GM23338 (cell line): ENCODE data around the gene PHYHD1. TPM values are rescaled to one million over a fixed set of nuclear protein-coding genes. Genes with fewer than 3 reads are reported as not detected.

Experiments used
- ATAC-seq: fragments of 200-7000 bp; cut with Tn5 transposase; 3 replicates; pipeline ENCODE4 v1.9.1; 2020
- DNase-seq: peaks from one replicate; pipeline ENCODE4 v3.0.0-alpha.2; 2015; ENCODE audit warnings: low spot score
- H2AFZ ChIP-seq: fragments of 200-600 bp; sonication (generic); 2 replicates; pipeline ENCODE4 v1.8.0; 2016; ENCODE audit warnings: antibody characterized with exemption, mild to moderate bottlenecking, moderate library complexity
- H3F3A ChIP-seq: fragments of 200-600 bp; sonication (generic); replicated peaks from 2 replicates; pipeline ENCODE4 v1.8.0; 2017; ENCODE audit warnings: antibody characterized with exemption, mixed run types, low read depth
- H3K27ac ChIP-seq: fragments of 200-600 bp; sonication (generic); 2 replicates; pipeline ENCODE4 v1.6.1; 2016; ENCODE audit warnings: low read depth
- H3K27me3 ChIP-seq: fragments of 200-600 bp; sonication (generic); 2 replicates; pipeline ENCODE4 v1.8.0; 2016; ENCODE audit warnings: mild to moderate bottlenecking, mixed run types, moderate library complexity; ENCODE audit not compliant: insufficient read depth
- H3K36me3 ChIP-seq: fragments of 200-600 bp; sonication (generic); 2 replicates; pipeline ENCODE4 v1.8.0; 2016; ENCODE audit warnings: mild to moderate bottlenecking; ENCODE audit not compliant: insufficient read depth
- H3K4me1 ChIP-seq: fragments of 200-600 bp; sonication (generic); 2 replicates; pipeline ENCODE4 v1.8.0; 2016; ENCODE audit warnings: mild to moderate bottlenecking, moderate library complexity; ENCODE audit not compliant: insufficient read depth
- H3K4me2 ChIP-seq: fragments of 200-600 bp; sonication (generic); 2 replicates; pipeline ENCODE4 v1.7.1; 2017; ENCODE audit warnings: mixed run types
- H3K4me3 ChIP-seq: fragments of 200-600 bp; sonication (generic); 2 replicates; pipeline ENCODE4 v1.6.1; 2016; ENCODE audit warnings: mixed run types
- H3K79me2 ChIP-seq: fragments of 200-600 bp; sonication (generic); replicated peaks from 2 replicates; pipeline ENCODE4 v1.8.0; 2017; ENCODE audit warnings: mild to moderate bottlenecking; ENCODE audit not compliant: insufficient read depth
- H3K9me2 ChIP-seq: fragments of 200-600 bp; sonication (generic); 2 replicates; pipeline ENCODE4 v1.8.0; 2017; ENCODE audit not compliant: insufficient read depth
- H4K20me1 ChIP-seq: fragments of 200-600 bp; sonication (generic); replicated peaks from 2 replicates; pipeline ENCODE4 v1.8.0; 2017; ENCODE audit warnings: mild to moderate bottlenecking; ENCODE audit not compliant: insufficient read depth
- H3K27ac Mint-ChIP-seq: 2 replicates; pipeline ENCODE4 v1.8.0; 2020; ENCODE audit warnings: inconsistent platforms, mild to moderate bottlenecking, moderate library complexity, mixed read lengths
- H3K27me3 Mint-ChIP-seq: 3 replicates; pipeline ENCODE4 v1.8.0; 2022; ENCODE audit warnings: low read depth, mild to moderate bottlenecking, moderate library complexity, mixed read lengths, inconsistent platforms; ENCODE audit not compliant: insufficient read depth, poor library complexity
- H3K36me3 Mint-ChIP-seq: 3 replicates; pipeline ENCODE4 v1.8.0; 2021; ENCODE audit warnings: low read depth, mild to moderate bottlenecking, inconsistent platforms, moderate library complexity, mixed read lengths
- H3K4me1 Mint-ChIP-seq: 3 replicates; pipeline ENCODE4 v1.8.0; 2020; ENCODE audit warnings: mild to moderate bottlenecking, inconsistent platforms, mixed read lengths
- H3K4me3 Mint-ChIP-seq: 3 replicates; pipeline ENCODE4 v1.8.0; 2021; ENCODE audit warnings: moderate library complexity, mild to moderate bottlenecking, inconsistent platforms, mixed read lengths
- H3K9me3 Mint-ChIP-seq: 3 replicates; pipeline ENCODE4 v1.8.0; 2020; ENCODE audit warnings: moderate library complexity, mild to moderate bottlenecking, inconsistent platforms, mixed read lengths
- CTCF ChIP-seq, 2 experiments: fragments of 200-600 bp in 1 of 2; sonication (generic) in 1 of 2; conservative IDR thresholded peaks; 2 replicates each; pipeline versions ENCODE4 v1.5.1 to v1.6.1; 2016 to 2017; ENCODE audit warnings: antibody characterized with exemption in 2 of 2, low read depth in 2 of 2, mild to moderate bottlenecking in 2 of 2, moderate library complexity in 1 of 2
- JUNB ChIP-seq: IDR thresholded peaks from one replicate; pipeline ENCODE4 v1.6.1; 2016; ENCODE audit warnings: antibody characterized with exemption; ENCODE audit not compliant: unreplicated experiment
- ZNF114 ChIP-seq: fragments of 250-450 bp; sonication (Bioruptor Pico); IDR thresholded peaks from 2 replicates; pipeline ENCODE4 v1.5.0; 2020; ENCODE audit warnings: mild to moderate bottlenecking, moderate library complexity
- polyA plus RNA-seq: library from polyadenylated mRNA; unstranded; fragments of >200 nt; fragmentation: Nextera tagmentation; extraction: Ambion mirVana; gene quantifications from 2 replicates; pipeline ENCODE4 v1.2.1, GENCODE V29; 2016
- total RNA-seq: library from RNA; depleted of rRNA; stranded (reverse); fragments of >200 nt; shearing (Covaris generic); gene quantifications from 2 replicates; pipeline ENCODE4 v1.2.3, GENCODE V29; 2014; rRNA removed

PHYHD1 gene
- total and polyA plus RNA-seq, 2 experiments from 2014 or later: 10.4 to 16.8 TPM

- Mint-ChIP-seq H3K27me3 (peaks cover 2% of the 10 kb centered on the region), H3K27ac (no peak overlapping the region), H3K9me3 (no peaks in the 10 kb centered on the region), H3K4me3 (no peak overlapping the region), H3K4me1 (no peaks in the 10 kb centered on the region), H3K36me3 (peaks cover 69% of the 10 kb centered on the region)
- H3K36me3 ChIP-seq: peaks cover 62% of the 10 kb centered on the region
- H3K9me2 ChIP-seq: no peaks in the 10 kb centered on the region
- no peak overlapping the region for H3K4me3 ChIP-seq
- H3K4me2 ChIP-seq: no peak overlapping the region
- DNase-seq (no peak), ATAC-seq (no peak)
- H3K27me3 ChIP-seq: no peaks in the 10 kb centered on the region
- no peaks in the 10 kb centered on the region; the same call in 1 of the 2 replicates for H4K20me1 ChIP-seq
- H3F3A ChIP-seq: peaks cover 22% of the 10 kb centered on the region
- H3K27ac ChIP-seq: no peak overlapping the region
- no peaks in the 10 kb centered on the region for H3K4me1 ChIP-seq
- no peak for TF ChIP-seq JUNB
- TF ChIP-seq CTCF (conservative IDR thresholded peaks at IDR 0.05; ENCODE audit: low read depth in 2 of 2): no peak
- TF ChIP-seq ZNF114: no peak
- H3K79me2 ChIP-seq: no peaks in the 10 kb centered on the region
- H2AFZ ChIP-seq: no peak overlapping the region
Measured at GRCh38 chr9:128987805-128988204, 67.0 kb downstream of the PHYHD1 start.

Other genes with a start within 250 kb of the PHYHD1 start
- gene SET, start 231.8 kb upstream of the PHYHD1 start, total RNA-seq: 949 and 964 TPM in 2 replicates
- 1,113 and 1,261 TPM in 2 replicates for gene SET, start 231.8 kb upstream of the PHYHD1 start, polyA plus RNA-seq
- gene PKN3, start 218.5 kb upstream of the PHYHD1 start, total RNA-seq: 16.3 and 17.7 TPM in 2 replicates
- gene PKN3, start 218.5 kb upstream of the PHYHD1 start, polyA plus RNA-seq: 6.2 and 6.7 TPM in 2 replicates
- gene ZDHHC12, start 196.9 kb upstream of the PHYHD1 start, total RNA-seq: 54.1 and 57.9 TPM in 2 replicates
- 47.5 and 50.3 TPM in 2 replicates for gene ZDHHC12, start 196.9 kb upstream of the PHYHD1 start, polyA plus RNA-seq
- 14.4 and 23.9 TPM in 2 replicates for gene ZER1, start 149.1 kb upstream of the PHYHD1 start, total RNA-seq
- gene ZER1, start 149.1 kb upstream of the PHYHD1 start, polyA plus RNA-seq: 6.5 and 7.0 TPM in 2 replicates
- 19.1 and 19.4 TPM in 2 replicates for gene TBC1D13, start 133.7 kb upstream of the PHYHD1 start, total RNA-seq
- gene TBC1D13, start 133.7 kb upstream of the PHYHD1 start, polyA plus RNA-seq: 7.8 and 8.3 TPM in 2 replicates
- gene ENDOG, start 102.5 kb upstream of the PHYHD1 start, total RNA-seq: 14.6 and 23.5 TPM in 2 replicates
- gene ENDOG, start 102.5 kb upstream of the PHYHD1 start, polyA plus RNA-seq: 15.1 and 19.2 TPM in 2 replicates
- gene SPOUT1, start 91.2 kb upstream of the PHYHD1 start, total RNA-seq: 34.8 and 50.9 TPM in 2 replicates
- 28.5 and 33.5 TPM in 2 replicates for gene SPOUT1, start 91.2 kb upstream of the PHYHD1 start, polyA plus RNA-seq
- 29.8 and 34.0 TPM in 2 replicates for gene KYAT1, start 39.0 kb upstream of the PHYHD1 start, total RNA-seq
- gene KYAT1, start 39.0 kb upstream of the PHYHD1 start, polyA plus RNA-seq: 23.0 and 26.1 TPM in 2 replicates
- gene LRRC8A, start 38.8 kb upstream of the PHYHD1 start, total RNA-seq: 75.7 and 80.5 TPM in 2 replicates
- gene LRRC8A, start 38.8 kb upstream of the PHYHD1 start, polyA plus RNA-seq: 35.3 and 37.3 TPM in 2 replicates
- gene DOLK, start 26.6 kb downstream of the PHYHD1 start, total RNA-seq: 20.2 and 21.3 TPM in 2 replicates
- gene DOLK, start 26.6 kb downstream of the PHYHD1 start, polyA plus RNA-seq: 9.8 and 10.3 TPM in 2 replicates
- 107 and 117 TPM in 2 replicates for gene NUP188, start 26.7 kb downstream of the PHYHD1 start, total RNA-seq
- gene NUP188, start 26.7 kb downstream of the PHYHD1 start, polyA plus RNA-seq: 25.5 and 28.4 TPM in 2 replicates
- 64.3 and 68.0 TPM in 2 replicates for gene SH3GLB2, start 107.3 kb downstream of the PHYHD1 start, total RNA-seq
- 21.9 and 22.8 TPM in 2 replicates for gene SH3GLB2, start 107.3 kb downstream of the PHYHD1 start, polyA plus RNA-seq
- 37.1 and 47.8 TPM in 2 replicates for gene MIGA2, start 115.6 kb downstream of the PHYHD1 start, total RNA-seq
- 15.3 and 19.3 TPM in 2 replicates for gene MIGA2, start 115.6 kb downstream of the PHYHD1 start, polyA plus RNA-seq
- gene DOLPP1, start 160.1 kb downstream of the PHYHD1 start, total RNA-seq: 30.0 and 31.9 TPM in 2 replicates
- 20.5 and 23.3 TPM in 2 replicates for gene DOLPP1, start 160.1 kb downstream of the PHYHD1 start, polyA plus RNA-seq
- 9.9 TPM in 2 replicates for gene CRAT, start 189.8 kb downstream of the PHYHD1 start, total RNA-seq
- 3.7 and 4.6 TPM in 2 replicates for gene CRAT, start 189.8 kb downstream of the PHYHD1 start, polyA plus RNA-seq
- 110 and 122 TPM in 2 replicates for gene PTPA, start 190.4 kb downstream of the PHYHD1 start, total RNA-seq
- 53.9 and 57.3 TPM in 2 replicates for gene PTPA, start 190.4 kb downstream of the PHYHD1 start, polyA plus RNA-seq